Kidney tubule cell (primary cell): ENCODE data around the gene NXT1.

Source experiments
- DNase-seq: peaks from one replicate; pipeline ENCODE4 v3.0.0-alpha.2; 2018; ENCODE audit warnings: low spot score

Gene NXT1

GRCh38 chr20:23361119-23361475 lies 10.5 kb downstream of the NXT1 start:
- DNase-seq, result peak; percentile 37

- DNase-seq, result peak; percentile 99
Observed at GRCh38 chr20:23361476-23362391, 11.1 kb downstream of the NXT1 start, which contains the start of gene GZF1. Gene GZF1, plus strand, starts transcription at chr20:23362182. Its CDS starts 2,202 bp downstream, at chr20:23364384.

- peak; percentile 42 for DNase-seq
Observed at GRCh38 chr20:23362392-23363256, 12.0 kb downstream of the NXT1 start.

- DNase-seq, result no peak
Observed at GRCh38 chr20:23363257-23363649, 12.7 kb downstream of the NXT1 start.

GRCh38 chr20:23365390-23366165 lies 15.0 kb downstream of the NXT1 start:
- DNase-seq, result no peak

- DNase-seq, result peak; percentile 33
Observed at GRCh38 chr20:23366384-23366783, 15.8 kb downstream of the NXT1 start.

GRCh38 chr20:23367770-23368169 lies 17.2 kb downstream of the NXT1 start:
- DNase-seq, result peak; percentile 61

GRCh38 chr20:23368316-23369071 lies 17.9 kb downstream of the NXT1 start:
- no peak for DNase-seq

- DNase-seq, result no peak
Observed at GRCh38 chr20:23369072-23369823, 18.7 kb downstream of the NXT1 start.

- no peak for DNase-seq
Observed at GRCh38 chr20:23370274-23370673, 19.7 kb downstream of the NXT1 start.

- no peak for DNase-seq
Observed at GRCh38 chr20:23370873-23371272, 20.3 kb downstream of the NXT1 start.

GRCh38 chr20:23371496-23371895 lies 20.9 kb downstream of the NXT1 start:
- DNase-seq, result no peak

- DNase-seq, result peak; percentile 61
Observed at GRCh38 chr20:23374441-23374840, 23.9 kb downstream of the NXT1 start.

GRCh38 chr20:23375827-23376226 lies 25.2 kb downstream of the NXT1 start:
- no peak for DNase-seq

GRCh38 chr20:23379772-23380171 lies 29.2 kb downstream of the NXT1 start:
- DNase-seq, result no peak

- DNase-seq, result no peak
Observed at GRCh38 chr20:23381876-23382275, 31.3 kb downstream of the NXT1 start.

- DNase-seq, result no peak
Observed at GRCh38 chr20:23386304-23387117, 35.9 kb downstream of the NXT1 start.

- DNase-seq, result no peak
Observed at GRCh38 chr20:23387118-23387443, 36.5 kb downstream of the NXT1 start.

- DNase-seq, result no peak
Observed at GRCh38 chr20:23390091-23390774, 39.6 kb downstream of the NXT1 start.
